HCT116 (cell line): ENCODE measurements around the gene TSPOAP1.

ENCODE experiments used
- CBX3 ChIP-seq: IDR thresholded peaks from 2 replicates; pipeline ENCODE4 v1.6.1; 2012; ENCODE audit warnings: low read depth
- CEBPB ChIP-seq: IDR thresholded peaks from 2 replicates; pipeline ENCODE4 v1.6.1; 2012; ENCODE audit warnings: low read depth
- CTCF ChIP-seq, 3 experiments: fragments of 200-600 bp in 1 of 3; sonication (generic) in 1 of 3; IDR thresholded peaks in 2 of 3; conservative IDR thresholded peaks in 1 of 3; 2 replicates each; pipeline ENCODE4 v1.5.1; 2012 to 2017; ENCODE audit warnings: low read depth in 2 of 3, low read length in 2 of 3, antibody characterized with exemption in 1 of 3, borderline replicate concordance in 1 of 3, control low read depth in 1 of 3, mild to moderate bottlenecking in 1 of 3, mixed read lengths in 1 of 3, mixed run types in 1 of 3, moderate library complexity in 1 of 3; ENCODE audit not compliant: insufficient read depth in 1 of 3
- JUND ChIP-seq: IDR thresholded peaks from 2 replicates; pipeline ENCODE4 v1.6.1; 2012
- POLR2A ChIP-seq: IDR thresholded peaks from 2 replicates; pipeline ENCODE4 v1.7.0; 2011; ENCODE audit warnings: borderline replicate concordance; ENCODE audit not compliant: insufficient read depth, insufficient read length; ENCODE audit errors: extremely low read depth
- SP1 ChIP-seq: IDR thresholded peaks from 2 replicates; pipeline ENCODE4 v1.6.1; 2012; ENCODE audit warnings: low read depth
- ZBTB33 ChIP-seq: IDR thresholded peaks from 2 replicates; pipeline ENCODE4 v1.6.1; 2011; ENCODE audit warnings: mild to moderate bottlenecking, low read length, moderate library complexity; ENCODE audit not compliant: insufficient replicate concordance; ENCODE audit errors: extremely low read depth

GRCh38 chr17:58322581-58323185 lies 5.9 kb downstream of the TSPOAP1 start:
- TF ChIP-seq CTCF (IDR thresholded peaks at IDR 0.05 in 2 of 3, conservative IDR thresholded peaks at IDR 0.05 in 1 of 3; ENCODE audit: borderline replicate concordance in 1 of 3, insufficient read depth in 1 of 3, low read depth in 2 of 3, low read length in 2 of 3) (no peak), POLR2A (no peak), JUND (no peak), CBX3 (no peak), SP1 (no peak), ZBTB33 (no peak), CEBPB (no peak)
